H1 (cell line): ENCODE results near the gene DAND5.
A peak's percentile ranks its signal among the peaks of the same experiment; 100 is the strongest.

Source experiments
- CEBPB ChIP-seq: IDR thresholded peaks from 2 replicates; pipeline ENCODE4 v1.6.1; 2012; ENCODE audit warnings: low read depth, low read length
- GABPA ChIP-seq: IDR thresholded peaks from 2 replicates; pipeline ENCODE4 v1.6.1; 2011; ENCODE audit warnings: mild to moderate bottlenecking, low read length, moderate library complexity, borderline replicate concordance; ENCODE audit not compliant: insufficient read depth
- GTF2F1 ChIP-seq: IDR thresholded peaks from 2 replicates; pipeline ENCODE4 v1.6.1; 2012; ENCODE audit warnings: low read depth, low read length, improper control_type of control experiment, borderline replicate concordance
- NRF1 ChIP-seq: IDR thresholded peaks from 2 replicates; pipeline ENCODE4 v1.6.1; 2011; ENCODE audit warnings: mild to moderate bottlenecking, low read depth, low read length, improper control_type of control experiment
- POLR2AphosphoS5 ChIP-seq: IDR thresholded peaks from 2 replicates; pipeline ENCODE4 v1.6.1; 2011; ENCODE audit warnings: low read depth, low read length

DNA sequence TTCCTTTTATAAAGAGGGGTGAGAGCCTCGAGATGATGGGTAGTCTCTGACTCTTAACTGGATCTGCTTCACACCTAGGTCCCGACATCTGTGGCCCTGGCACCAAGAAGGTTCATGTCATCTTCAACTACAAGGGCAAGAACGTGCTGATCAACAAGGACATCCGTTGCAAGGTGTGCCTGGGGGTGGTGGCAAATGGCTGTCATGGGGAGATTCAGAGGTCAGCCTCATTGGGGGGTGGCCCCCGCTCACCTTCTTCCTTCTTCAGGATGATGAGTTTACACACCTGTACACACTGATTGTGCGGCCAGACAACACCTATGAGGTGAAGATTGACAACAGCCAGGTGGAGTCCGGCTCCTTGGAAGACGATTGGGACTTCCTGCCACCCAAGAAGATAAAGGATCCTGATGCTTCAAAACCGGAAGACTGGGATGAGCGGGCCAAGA lies 29.4 kb upstream of the DAND5 start:
- TF ChIP-seq GTF2F1, result no peak
- TF ChIP-seq NRF1, result no peak
- TF ChIP-seq GABPA, result no peak
- peak; percentile 47; the same call in 1 of the 2 replicates for TF ChIP-seq POLR2AphosphoS5
- no peak for TF ChIP-seq CEBPB
